HepG2 (cell line): ENCODE results near the gene VAMP5. TPM values are rescaled to one million over a fixed set of nuclear protein-coding genes. Genes with fewer than 3 reads are reported as not detected.

Source experiments
- DNMT1 ChIP-seq: sonication (generic); formaldehyde crosslinking; IDR thresholded peaks from 2 replicates; pipeline ENCODE4 v1.5.1; 2020; ENCODE audit warnings: mild to moderate bottlenecking, missing genetic modification reagents
- FOXA3 ChIP-seq: IDR thresholded peaks from 2 replicates; pipeline ENCODE4 v1.6.1; 2016; ENCODE audit warnings: missing genetic modification reagents, missing compliant biosample characterization
- ISL2 ChIP-seq: sonication (generic); formaldehyde crosslinking; IDR thresholded peaks from 2 replicates; pipeline ENCODE4 v1.5.0; 2020; ENCODE audit warnings: missing genetic modification reagents
- LCORL ChIP-seq, 2 experiments: fragments of 450-650 bp in 1 of 2; sonication (generic) in 1 of 2; formaldehyde crosslinking in 1 of 2; IDR thresholded peaks; 2 replicates each; pipeline versions ENCODE4 v1.5.0 to v1.6.1; 2017 to 2020; ENCODE audit warnings: antibody characterized with exemption in 1 of 2, missing genetic modification reagents in 1 of 2
- MAZ ChIP-seq, 2 experiments: sonication (generic) in 1 of 2; formaldehyde crosslinking in 1 of 2; IDR thresholded peaks; 2 replicates each; pipeline versions ENCODE4 v1.5.0 to v1.6.1; 2012 to 2020; ENCODE audit warnings: low read depth in 2 of 2, mild to moderate bottlenecking in 2 of 2, borderline replicate concordance in 1 of 2, improper control_type of control experiment in 1 of 2, low read length in 1 of 2, missing genetic modification reagents in 1 of 2, moderate library complexity in 1 of 2
- PLRG1 ChIP-seq: fragments of 450-650 bp; conservative IDR thresholded peaks from 2 replicates; pipeline ENCODE4 v1.6.1; 2016
- RARA ChIP-seq: IDR thresholded peaks from 2 replicates; pipeline ENCODE4 v1.6.1; 2016; ENCODE audit warnings: missing genetic modification reagents, missing compliant biosample characterization
- SOX5 ChIP-seq: IDR thresholded peaks from 2 replicates; pipeline ENCODE4 v1.6.1; 2016; ENCODE audit warnings: borderline replicate concordance
- SP2 ChIP-seq: sonication (generic); formaldehyde crosslinking; IDR thresholded peaks from 2 replicates; pipeline ENCODE4 v1.5.1; 2020; ENCODE audit warnings: mild to moderate bottlenecking, missing genetic modification reagents
- TCF7 ChIP-seq: sonication (generic); IDR thresholded peaks from 2 replicates; pipeline ENCODE4 v1.6.1; 2016; ENCODE audit warnings: antibody characterized with exemption, low read depth
- TOE1 ChIP-seq: sonication (generic); formaldehyde crosslinking; IDR thresholded peaks from 2 replicates; pipeline ENCODE4 v1.4.0; 2020; ENCODE audit warnings: mild to moderate bottlenecking, missing genetic modification reagents
- ZBTB7A ChIP-seq: sonication (generic); formaldehyde crosslinking; IDR thresholded peaks from 2 replicates; pipeline ENCODE4 v1.8.0; 2022; ENCODE audit warnings: mild to moderate bottlenecking, missing genetic modification reagents
- ZKSCAN5 ChIP-seq: sonication (generic); formaldehyde crosslinking; IDR thresholded peaks from 2 replicates; pipeline ENCODE4 v1.5.1; 2020; ENCODE audit warnings: mild to moderate bottlenecking, missing genetic modification reagents
- polyA plus RNA-seq, 8 experiments: library from polyadenylated mRNA; depleted of rRNA in 3 of 8; stranded (reverse) in 7 of 8; unstranded in 1 of 8; fragments of >200 nt; fragmentation: Illumina TruSeq in 4 of 8; extraction: Trizol in 4 of 8; gene quantifications; 2 replicates each; pipeline versions ENCODE4 v1.2.1 to v1.2.3, GENCODE V29; 2011 to 2016; ENCODE audit warnings: low read depth in 4 of 8, missing spikeins in 1 of 8, mixed read lengths in 1 of 8; ENCODE audit not compliant: insufficient read depth in 1 of 8
- total RNA-seq, 5 experiments: library from RNA; depleted of rRNA; stranded (reverse); fragments of >200 nt; fragmentation: Illumina TruSeq; extraction: Trizol; gene quantifications; 2 replicates each; pipeline ENCODE4 v1.2.3, GENCODE V29; 2016; ENCODE audit warnings: low read depth in 1 of 5
- TF ChIP-seq, protein P1 (sequence below): sonication (generic); formaldehyde crosslinking; IDR thresholded peaks from 2 replicates; pipeline ENCODE4 v1.4.0; 2020; ENCODE audit warnings: missing genetic modification reagents
- TF ChIP-seq, protein P2 (sequence below): sonication (generic); formaldehyde crosslinking; IDR thresholded peaks from 2 replicates; pipeline ENCODE4 v1.5.0; 2020; ENCODE audit warnings: missing genetic modification reagents
- TF ChIP-seq, protein P3 (sequence below): sonication (generic); formaldehyde crosslinking; IDR thresholded peaks from 2 replicates; pipeline ENCODE4 v1.8.0; 2022; ENCODE audit warnings: mild to moderate bottlenecking, missing genetic modification reagents; ENCODE audit not compliant: insufficient replicate concordance
- TF ChIP-seq, protein P4 (sequence below): sonication (generic); formaldehyde crosslinking; IDR thresholded peaks from 2 replicates; pipeline ENCODE4 v1.5.1; 2020; ENCODE audit warnings: mild to moderate bottlenecking, moderate library complexity, missing genetic modification reagents
- TF ChIP-seq, protein P5 (sequence below): sonication (generic); formaldehyde crosslinking; conservative IDR thresholded peaks from 2 replicates; pipeline ENCODE4 v1.4.0; 2020; ENCODE audit warnings: mild to moderate bottlenecking, missing genetic modification reagents, moderate library complexity

VAMP5 gene
- total and polyA plus RNA-seq, 2 of the 13 experiments (the other 11 are each of a cell fraction or from before 2014, with no cell fraction given): 7.2 to 56.7 TPM

DNA sequence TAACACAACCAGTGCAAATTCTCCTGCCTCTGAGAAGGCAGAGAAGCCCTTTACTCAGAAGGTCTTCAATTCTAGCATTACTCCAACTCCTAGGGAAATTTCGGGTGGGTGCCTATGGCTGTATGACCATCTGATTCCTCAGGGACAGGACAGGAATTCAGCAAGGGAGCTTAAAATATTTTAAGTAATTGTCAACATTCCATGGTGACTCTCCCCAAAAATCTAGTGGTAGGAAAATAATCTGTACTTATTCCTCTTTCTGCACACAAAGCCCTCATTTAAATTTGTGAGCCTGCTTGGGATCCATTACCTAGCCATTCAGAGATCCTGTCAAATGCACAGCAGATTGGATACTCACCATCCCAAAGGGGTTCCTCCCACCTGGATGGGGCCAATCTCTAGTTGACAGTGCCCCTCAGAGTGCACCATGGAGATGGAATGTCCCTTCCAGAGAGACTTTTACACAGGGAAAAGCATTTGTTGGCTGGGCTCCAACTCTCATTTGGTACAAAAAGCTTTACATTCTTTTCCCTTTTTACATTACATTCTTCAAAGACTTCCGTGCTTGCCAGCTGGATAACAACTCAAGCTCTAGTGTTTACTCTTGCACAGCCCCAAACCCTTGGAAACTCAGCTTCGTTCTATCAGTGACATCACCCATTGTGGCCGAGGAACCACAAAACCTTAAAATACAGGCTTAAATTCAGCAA, 21.3 kb downstream of the VAMP5 start (continued):
- TF ChIP-seq, protein P1, sequence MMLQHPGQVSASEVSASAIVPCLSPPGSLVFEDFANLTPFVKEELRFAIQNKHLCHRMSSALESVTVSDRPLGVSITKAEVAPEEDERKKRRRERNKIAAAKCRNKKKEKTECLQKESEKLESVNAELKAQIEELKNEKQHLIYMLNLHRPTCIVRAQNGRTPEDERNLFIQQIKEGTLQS (CRISPR knock-in tag): 0 out of 2 replicates have a peak, but pooled peaks have one; percentile 8
- TF ChIP-seq PLRG1 (no peak), ZBTB7A (CRISPR knock-in tag) (no peak), ZKSCAN5 (CRISPR knock-in tag) (no peak), SOX5 (CRISPR knock-in tag) (peak; percentile 59; the same call in 1 of the 2 replicates), SP2 (CRISPR knock-in tag) (no peak), TCF7 (peak; percentile 74), FOXA3 (CRISPR knock-in tag) (peak; percentile 68), MAZ (IDR thresholded peaks at IDR 0.05; ENCODE audit: borderline replicate concordance, low read depth, low read length) (no peak), MAZ (CRISPR knock-in tag; IDR thresholded peaks at IDR 0.05; ENCODE audit: low read depth) (no peak), TOE1 (CRISPR knock-in tag) (no peak), LCORL (IDR thresholded peaks at IDR 0.05) (no peak), LCORL (CRISPR knock-in tag; IDR thresholded peaks at IDR 0.05) (peak; percentile 51; the same call in 1 of the 2 replicates), ISL2 (CRISPR knock-in tag) (peak; percentile 47; the same call in 1 of the 2 replicates), RARA (peak; percentile 35; the same call in 1 of the 2 replicates), DNMT1 (no peak)
- TF ChIP-seq, protein P2, sequence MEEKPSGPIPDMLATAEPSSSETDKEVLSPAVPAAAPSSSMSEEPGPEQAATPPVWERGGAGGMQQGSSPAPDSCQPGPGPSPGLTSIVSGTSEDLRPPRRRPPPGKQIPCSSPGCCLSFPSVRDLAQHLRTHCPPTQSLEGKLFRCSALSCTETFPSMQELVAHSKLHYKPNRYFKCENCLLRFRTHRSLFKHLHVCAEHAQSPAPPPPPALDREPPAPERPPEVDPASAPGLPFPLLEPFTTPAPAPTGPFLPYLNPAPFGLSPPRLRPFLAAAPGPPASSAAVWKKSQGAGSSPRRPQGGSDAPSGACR (CRISPR knock-in tag): no peak
- TF ChIP-seq, protein P3, sequence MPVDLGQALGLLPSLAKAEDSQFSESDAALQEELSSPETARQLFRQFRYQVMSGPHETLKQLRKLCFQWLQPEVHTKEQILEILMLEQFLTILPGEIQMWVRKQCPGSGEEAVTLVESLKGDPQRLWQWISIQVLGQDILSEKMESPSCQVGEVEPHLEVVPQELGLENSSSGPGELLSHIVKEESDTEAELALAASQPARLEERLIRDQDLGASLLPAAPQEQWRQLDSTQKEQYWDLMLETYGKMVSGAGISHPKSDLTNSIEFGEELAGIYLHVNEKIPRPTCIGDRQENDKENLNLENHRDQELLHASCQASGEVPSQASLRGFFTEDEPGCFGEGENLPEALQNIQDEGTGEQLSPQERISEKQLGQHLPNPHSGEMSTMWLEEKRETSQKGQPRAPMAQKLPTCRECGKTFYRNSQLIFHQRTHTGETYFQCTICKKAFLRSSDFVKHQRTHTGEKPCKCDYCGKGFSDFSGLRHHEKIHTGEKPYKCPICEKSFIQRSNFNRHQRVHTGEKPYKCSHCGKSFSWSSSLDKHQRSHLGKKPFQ (CRISPR knock-in tag): no peak
- TF ChIP-seq, protein P4, sequence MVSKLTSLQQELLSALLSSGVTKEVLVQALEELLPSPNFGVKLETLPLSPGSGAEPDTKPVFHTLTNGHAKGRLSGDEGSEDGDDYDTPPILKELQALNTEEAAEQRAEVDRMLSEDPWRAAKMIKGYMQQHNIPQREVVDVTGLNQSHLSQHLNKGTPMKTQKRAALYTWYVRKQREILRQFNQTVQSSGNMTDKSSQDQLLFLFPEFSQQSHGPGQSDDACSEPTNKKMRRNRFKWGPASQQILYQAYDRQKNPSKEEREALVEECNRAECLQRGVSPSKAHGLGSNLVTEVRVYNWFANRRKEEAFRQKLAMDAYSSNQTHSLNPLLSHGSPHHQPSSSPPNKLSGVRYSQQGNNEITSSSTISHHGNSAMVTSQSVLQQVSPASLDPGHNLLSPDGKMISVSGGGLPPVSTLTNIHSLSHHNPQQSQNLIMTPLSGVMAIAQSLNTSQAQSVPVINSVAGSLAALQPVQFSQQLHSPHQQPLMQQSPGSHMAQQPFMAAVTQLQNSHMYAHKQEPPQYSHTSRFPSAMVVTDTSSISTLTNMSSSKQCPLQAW: no peak; the same call in 1 of the 2 replicates
- TF ChIP-seq, protein P5, sequence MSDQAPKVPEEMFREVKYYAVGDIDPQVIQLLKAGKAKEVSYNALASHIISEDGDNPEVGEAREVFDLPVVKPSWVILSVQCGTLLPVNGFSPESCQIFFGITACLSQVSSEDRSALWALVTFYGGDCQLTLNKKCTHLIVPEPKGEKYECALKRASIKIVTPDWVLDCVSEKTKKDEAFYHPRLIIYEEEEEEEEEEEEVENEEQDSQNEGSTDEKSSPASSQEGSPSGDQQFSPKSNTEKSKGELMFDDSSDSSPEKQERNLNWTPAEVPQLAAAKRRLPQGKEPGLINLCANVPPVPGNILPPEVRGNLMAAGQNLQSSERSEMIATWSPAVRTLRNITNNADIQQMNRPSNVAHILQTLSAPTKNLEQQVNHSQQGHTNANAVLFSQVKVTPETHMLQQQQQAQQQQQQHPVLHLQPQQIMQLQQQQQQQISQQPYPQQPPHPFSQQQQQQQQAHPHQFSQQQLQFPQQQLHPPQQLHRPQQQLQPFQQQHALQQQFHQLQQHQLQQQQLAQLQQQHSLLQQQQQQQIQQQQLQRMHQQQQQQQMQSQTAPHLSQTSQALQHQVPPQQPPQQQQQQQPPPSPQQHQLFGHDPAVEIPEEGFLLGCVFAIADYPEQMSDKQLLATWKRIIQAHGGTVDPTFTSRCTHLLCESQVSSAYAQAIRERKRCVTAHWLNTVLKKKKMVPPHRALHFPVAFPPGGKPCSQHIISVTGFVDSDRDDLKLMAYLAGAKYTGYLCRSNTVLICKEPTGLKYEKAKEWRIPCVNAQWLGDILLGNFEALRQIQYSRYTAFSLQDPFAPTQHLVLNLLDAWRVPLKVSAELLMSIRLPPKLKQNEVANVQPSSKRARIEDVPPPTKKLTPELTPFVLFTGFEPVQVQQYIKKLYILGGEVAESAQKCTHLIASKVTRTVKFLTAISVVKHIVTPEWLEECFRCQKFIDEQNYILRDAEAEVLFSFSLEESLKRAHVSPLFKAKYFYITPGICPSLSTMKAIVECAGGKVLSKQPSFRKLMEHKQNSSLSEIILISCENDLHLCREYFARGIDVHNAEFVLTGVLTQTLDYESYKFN: 0 out of 2 replicates have a peak, but pooled peaks have one; percentile 12
